ENCODE data around the gene HDAC7. TPM values are rescaled to one million over a fixed set of nuclear protein-coding genes. Genes with fewer than 3 reads are reported as not detected.
"Not testable (repeated sequence)": the region's sequence is repeated elsewhere in the genome, so short reads cannot be mapped to it uniquely, and the experiment has no call there.

The HDAC7 gene
- total RNA-seq, 1 donor from 2014 or later, result 84.4 TPM

GRCh38 chr12:47818467-47819137 is 1.1 kb downstream of the HDAC7 start:
- TF ChIP-seq CTCF (conservative IDR thresholded peaks at IDR 0.05; ENCODE audit: low read depth, low read length), result no peak
- H3K4me3 ChIP-seq (ENCODE audit: low read depth, low read length), result peak overlapping the region; percentile 83
- no peak for DNase-seq (ENCODE audit: low read depth)

GRCh38 chr12:47818007-47818376 is 1.7 kb downstream of the HDAC7 start:
- TF ChIP-seq CTCF (conservative IDR thresholded peaks at IDR 0.05; ENCODE audit: low read depth, low read length), result peak; percentile 26
- DNase-seq (ENCODE audit: low read depth), result no peak
- H3K4me3 ChIP-seq (ENCODE audit: low read depth, low read length), result peak overlapping the region; percentile 83

- DNase-seq (ENCODE audit: low read depth), result no peak
- TF ChIP-seq CTCF (conservative IDR thresholded peaks at IDR 0.05; ENCODE audit: low read depth, low read length), result peak; percentile 43
- H3K4me3 ChIP-seq (ENCODE audit: low read depth, low read length), result peak overlapping the region; percentile 83
These were observed 2.3 kb downstream of the HDAC7 start for GRCh38 chr12:47817272-47818006.

GRCh38 chr12:47816403-47817271 is 3.1 kb downstream of the HDAC7 start:
- peak overlapping the region; percentile 83 for H3K4me3 ChIP-seq (ENCODE audit: low read depth, low read length)
- no peak for DNase-seq (ENCODE audit: low read depth)
- TF ChIP-seq CTCF (conservative IDR thresholded peaks at IDR 0.05; ENCODE audit: low read depth, low read length), result no peak

GRCh38 chr12:47815447-47815846 is 4.3 kb downstream of the HDAC7 start:
- DNase-seq (ENCODE audit: low read depth); H3K4me3 ChIP-seq (ENCODE audit: low read depth, low read length): not testable (repeated sequence)

- no peak for TF ChIP-seq CTCF (conservative IDR thresholded peaks at IDR 0.05; ENCODE audit: low read depth, low read length)
- no peak overlapping the region for H3K4me3 ChIP-seq (ENCODE audit: low read depth, low read length)
- DNase-seq (ENCODE audit: low read depth), result no peak
These were observed 5.0 kb downstream of the HDAC7 start for GRCh38 chr12:47814539-47815170.

Data from epithelial cell of proximal tubule (primary cell).